Endothelial cell (in vitro differentiated cells): ENCODE data around the gene FGF12. TPM values are rescaled to one million over a fixed set of nuclear protein-coding genes. Genes with fewer than 3 reads are reported as not detected.

Source experiments
- DNase-seq: peaks from one replicate; pipeline ENCODE4 v3.0.0; 2021; ENCODE audit warnings: low spot score
- H3K27ac Mint-ChIP-seq: one replicate; pipeline ENCODE4 v1.8.0; 2021; ENCODE audit warnings: mixed read lengths, inconsistent platforms; ENCODE audit not compliant: unreplicated experiment
- H3K27me3 Mint-ChIP-seq: one replicate; pipeline ENCODE4 v1.8.0; 2021; ENCODE audit warnings: mild to moderate bottlenecking, moderate library complexity, mixed read lengths, inconsistent platforms; ENCODE audit not compliant: unreplicated experiment
- H3K36me3 Mint-ChIP-seq: one replicate; pipeline ENCODE4 v1.8.0; 2021; ENCODE audit warnings: mild to moderate bottlenecking, low read depth, mixed read lengths, inconsistent platforms; ENCODE audit not compliant: unreplicated experiment
- H3K4me1 Mint-ChIP-seq: one replicate; pipeline ENCODE4 v1.8.0; 2021; ENCODE audit warnings: mild to moderate bottlenecking, mixed read lengths, inconsistent platforms; ENCODE audit not compliant: unreplicated experiment
- H3K4me3 Mint-ChIP-seq: one replicate; pipeline ENCODE4 v1.8.0; 2021; ENCODE audit warnings: mild to moderate bottlenecking, mixed read lengths, inconsistent platforms; ENCODE audit not compliant: unreplicated experiment
- H3K9me3 Mint-ChIP-seq: one replicate; pipeline ENCODE4 v1.8.0; 2021; ENCODE audit warnings: mixed read lengths, inconsistent platforms; ENCODE audit not compliant: unreplicated experiment
- CTCF ChIP-seq: fragments of 200-600 bp; sonication (generic); IDR thresholded peaks from one replicate; pipeline ENCODE4 v1.5.0; 2021; ENCODE audit warnings: antibody characterized with exemption; ENCODE audit not compliant: unreplicated experiment
- total RNA-seq: library from RNA; stranded (reverse); fragmentation: NEBNext Ultra II Directional; extraction: Animal tissue kit (Norgen Biotek cat#: 25700); gene quantifications from one replicate; pipeline ENCODE4 v1.2.1, GENCODE V29; 2021; ENCODE audit not compliant: unreplicated experiment

The FGF12 gene
- total RNA-seq, 1 donor from 2014 or later = 19.1 TPM

GRCh38 chr3:192433704-192434103 is 293.6 kb downstream of the FGF12 start:
- no peak for DNase-seq
- no peak for TF ChIP-seq CTCF
- no peak overlapping the region for H3K27ac Mint-ChIP-seq
- peaks cover 3% of the 10 kb centered on the region for H3K27me3 Mint-ChIP-seq
- peaks cover 14% of the 10 kb centered on the region for H3K4me1 Mint-ChIP-seq
- no peaks in the 10 kb centered on the region for H3K9me3 Mint-ChIP-seq
- H3K4me3 Mint-ChIP-seq = no peak overlapping the region
- H3K36me3 Mint-ChIP-seq = no peaks in the 10 kb centered on the region

- H3K36me3 Mint-ChIP-seq = no peaks in the 10 kb centered on the region
- H3K27ac Mint-ChIP-seq = no peak overlapping the region
- peaks cover 6% of the 10 kb centered on the region for H3K4me1 Mint-ChIP-seq
- peak; percentile 39 for TF ChIP-seq CTCF
- no peaks in the 10 kb centered on the region for H3K27me3 Mint-ChIP-seq
- no peaks in the 10 kb centered on the region for H3K9me3 Mint-ChIP-seq
- no peak overlapping the region for H3K4me3 Mint-ChIP-seq
- DNase-seq = no peak
Measured at GRCh38 chr3:192422997-192423342, 304.4 kb downstream of the FGF12 start.

- TF ChIP-seq CTCF = no peak
- no peak for DNase-seq
- H3K27ac Mint-ChIP-seq = no peak overlapping the region
- no peak overlapping the region for H3K4me3 Mint-ChIP-seq
- peaks cover 11% of the 10 kb centered on the region for H3K4me1 Mint-ChIP-seq
- no peaks in the 10 kb centered on the region for H3K27me3 Mint-ChIP-seq
- H3K9me3 Mint-ChIP-seq = no peaks in the 10 kb centered on the region
- no peaks in the 10 kb centered on the region for H3K36me3 Mint-ChIP-seq
Measured at GRCh38 chr3:192422321-192422996, 304.9 kb downstream of the FGF12 start.

GRCh38 chr3:192419312-192419711 is 308.0 kb downstream of the FGF12 start:
- Mint-ChIP-seq H3K4me3 (no peak overlapping the region), H3K27me3 (no peaks in the 10 kb centered on the region), H3K4me1 (peaks cover 13% of the 10 kb centered on the region), H3K36me3 (no peaks in the 10 kb centered on the region), H3K9me3 (no peaks in the 10 kb centered on the region), H3K27ac (no peak overlapping the region)
- TF ChIP-seq CTCF = no peak
- DNase-seq = no peak

- no peak for DNase-seq
- no peaks in the 10 kb centered on the region for H3K27me3 Mint-ChIP-seq
- H3K27ac Mint-ChIP-seq = no peak overlapping the region
- H3K9me3 Mint-ChIP-seq = no peaks in the 10 kb centered on the region
- TF ChIP-seq CTCF = no peak
- peaks cover 13% of the 10 kb centered on the region for H3K4me1 Mint-ChIP-seq
- H3K36me3 Mint-ChIP-seq = no peaks in the 10 kb centered on the region
- H3K4me3 Mint-ChIP-seq = no peak overlapping the region
Measured at GRCh38 chr3:192417559-192418055, 309.7 kb downstream of the FGF12 start.
